Ureter (tissue), 1 donor: Measurements from ENCODE around the gene DDX6. TPM values are rescaled to one million over a fixed set of nuclear protein-coding genes. Genes with fewer than 3 reads are reported as not detected.

Source experiments
- DNase-seq: peaks from one replicate; pipeline ENCODE4 v3.0.0-alpha.2; 2020; ENCODE audit warnings: low spot score
- total RNA-seq: library from RNA; stranded (reverse); gene quantifications from one replicate; pipeline ENCODE4 v1.2.4, GENCODE V29; 2023
- donor health status: DM: yes; HTN: yes; CAD: no.

DDX6 gene
- total RNA-seq, 1 donor from 2014 or later, result 174 TPM

DNA sequence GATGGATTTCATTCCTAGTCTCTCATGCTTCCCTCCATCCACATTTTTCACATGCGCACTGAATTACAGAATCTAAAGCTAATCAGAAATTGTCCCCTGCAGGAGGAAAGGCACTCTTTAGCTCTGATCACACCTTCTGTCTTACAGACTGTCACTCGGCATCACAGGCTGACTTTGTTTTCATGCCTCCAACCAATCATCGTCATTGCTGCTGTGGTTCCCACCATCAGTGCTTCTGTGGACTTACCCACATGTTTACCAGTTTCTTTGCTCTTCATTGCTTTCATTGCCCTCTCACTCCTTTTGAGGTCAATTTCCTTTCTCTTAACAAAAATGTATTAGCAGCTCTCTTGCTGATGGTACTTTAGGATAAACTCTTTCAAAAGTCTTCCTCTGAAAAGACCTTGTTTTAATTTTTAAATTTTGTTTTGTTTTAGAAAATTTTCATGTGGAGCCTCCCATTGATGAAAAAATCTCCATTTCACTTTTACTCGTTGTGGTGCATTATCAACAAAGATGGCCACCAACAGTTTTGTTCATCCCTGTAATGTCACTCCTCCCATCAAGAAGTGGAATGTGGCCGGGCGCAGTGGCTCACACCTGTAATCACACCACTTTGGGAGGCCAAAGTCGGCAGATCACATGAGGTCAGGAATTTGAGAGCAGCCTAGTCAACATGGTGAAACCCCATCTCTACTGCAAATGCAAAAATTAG, 91.3 kb downstream of the DDX6 start:
- DNase-seq, result no peak

Other genes with a start within 250 kb of the DDX6 start
- 26.7 TPM for gene IFT46, start 225.2 kb downstream of the DDX6 start, total RNA-seq
- 118 TPM for gene ARCN1, start 218.8 kb downstream of the DDX6 start, total RNA-seq
- 93.1 TPM for gene PHLDB1, start 183.5 kb downstream of the DDX6 start, total RNA-seq
- 0.44 TPM for gene TREH, start 111.5 kb downstream of the DDX6 start, total RNA-seq
- not detected for gene CXCR5, start 92.7 kb upstream of the DDX6 start, total RNA-seq
- gene BCL9L, start 134.8 kb upstream of the DDX6 start, total RNA-seq, result 87.8 TPM
- 240 TPM for gene UPK2, start 165.1 kb upstream of the DDX6 start, total RNA-seq
- gene FOXR1, start 180.6 kb upstream of the DDX6 start, total RNA-seq, result not detected
- 51.6 TPM for gene CENATAC, start 207.0 kb upstream of the DDX6 start, total RNA-seq
- gene RPS25, start 227.2 kb upstream of the DDX6 start, total RNA-seq, result 1,353 TPM
- 72.4 TPM for gene TRAPPC4, start 227.6 kb upstream of the DDX6 start, total RNA-seq
- 16.9 TPM for gene SLC37A4, start 239.7 kb upstream of the DDX6 start, total RNA-seq